Right renal pelvis (tissue), 4 donors: ENCODE measurements around the gene FLT3LG. TPM values are rescaled to one million over a fixed set of nuclear protein-coding genes. Genes with fewer than 3 reads are reported as not detected.

ENCODE experiments used
- DNase-seq, 4 donors: peaks; one replicate each; pipeline ENCODE4 v3.0.0-alpha.2; 2013; ENCODE audit warnings: low read depth in 4 of 4, low spot score in 3 of 4, missing footprints in 1 of 4
- polyA plus RNA-seq, 4 donors: library from polyadenylated mRNA; unstranded; fragments of 120-200 nt; gene quantifications; one replicate each; pipeline ENCODE4 v1.2.1, GENCODE V29; 2013; ENCODE audit not compliant: insufficient read length in 4 of 4

Gene FLT3LG
- polyA plus RNA-seq, 4 donors: 2.6 to 4.5 (median 3.6) TPM

DNA sequence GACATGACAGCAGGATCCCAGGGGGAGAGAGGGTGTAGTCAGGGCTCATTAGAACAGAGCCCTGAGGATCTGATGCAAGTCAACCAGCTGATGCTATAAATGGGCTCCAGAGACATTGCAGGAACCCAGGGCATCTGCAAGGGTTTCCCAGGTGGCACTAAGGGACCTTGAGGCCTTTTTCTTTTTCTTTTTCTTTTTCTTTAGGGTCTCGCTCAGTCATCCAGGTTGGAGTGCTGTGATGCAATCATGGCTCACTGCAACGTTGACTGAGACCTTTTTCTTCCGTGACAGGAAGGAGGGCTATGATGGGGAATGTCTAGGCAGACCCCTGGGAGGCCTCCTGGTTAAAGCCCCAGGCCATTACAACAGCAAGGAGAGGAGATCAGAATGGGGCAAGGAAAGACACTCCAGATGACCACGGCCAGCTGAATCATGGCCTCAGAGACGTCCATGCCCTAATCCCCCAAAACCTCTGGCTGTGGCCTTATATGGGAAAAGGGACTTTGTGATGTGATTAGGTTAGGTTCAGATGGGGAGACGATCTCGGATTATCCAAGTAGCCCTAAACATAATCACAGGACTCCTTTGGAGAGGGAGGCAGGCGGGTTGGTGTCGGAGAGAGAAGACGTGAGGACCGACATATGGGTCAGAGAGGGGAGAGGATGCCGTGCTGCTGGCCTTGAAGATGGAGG lies 33.9 kb downstream of the FLT3LG start:
- DNase-seq: no peak

GRCh38 chr19:49512970-49513745 lies 39.1 kb downstream of the FLT3LG start:
- peak in 1 of 4 donors; percentile 46 for DNase-seq

DNA sequence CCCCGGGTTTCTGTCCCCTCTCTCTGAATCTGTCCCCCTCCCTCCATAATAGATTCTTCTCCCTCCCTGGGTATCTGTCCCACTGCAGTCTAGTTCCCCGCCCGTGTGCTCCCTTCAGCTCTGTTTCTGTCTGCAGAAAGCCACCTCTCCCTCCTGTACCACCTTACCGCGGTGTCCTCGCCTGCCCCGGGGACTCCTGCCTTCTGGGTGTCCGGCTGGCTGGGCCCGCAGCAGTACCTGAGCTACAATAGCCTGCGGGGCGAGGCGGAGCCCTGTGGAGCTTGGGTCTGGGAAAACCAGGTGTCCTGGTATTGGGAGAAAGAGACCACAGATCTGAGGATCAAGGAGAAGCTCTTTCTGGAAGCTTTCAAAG lies 39.7 kb downstream of the FLT3LG start:
- no peak for DNase-seq

DNA sequence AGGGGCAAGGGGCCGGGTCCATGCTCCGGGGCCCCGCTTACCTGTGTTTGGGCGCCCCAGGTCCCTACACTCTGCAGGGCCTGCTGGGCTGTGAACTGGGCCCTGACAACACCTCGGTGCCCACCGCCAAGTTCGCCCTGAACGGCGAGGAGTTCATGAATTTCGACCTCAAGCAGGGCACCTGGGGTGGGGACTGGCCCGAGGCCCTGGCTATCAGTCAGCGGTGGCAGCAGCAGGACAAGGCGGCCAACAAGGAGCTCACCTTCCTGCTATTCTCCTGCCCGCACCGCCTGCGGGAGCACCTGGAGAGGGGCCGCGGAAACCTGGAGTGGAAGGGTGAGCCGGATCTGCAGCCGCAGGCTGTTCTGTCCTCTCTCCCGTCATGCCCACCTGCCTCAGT lies 40.1 kb downstream of the FLT3LG start:
- DNase-seq: no peak

DNA sequence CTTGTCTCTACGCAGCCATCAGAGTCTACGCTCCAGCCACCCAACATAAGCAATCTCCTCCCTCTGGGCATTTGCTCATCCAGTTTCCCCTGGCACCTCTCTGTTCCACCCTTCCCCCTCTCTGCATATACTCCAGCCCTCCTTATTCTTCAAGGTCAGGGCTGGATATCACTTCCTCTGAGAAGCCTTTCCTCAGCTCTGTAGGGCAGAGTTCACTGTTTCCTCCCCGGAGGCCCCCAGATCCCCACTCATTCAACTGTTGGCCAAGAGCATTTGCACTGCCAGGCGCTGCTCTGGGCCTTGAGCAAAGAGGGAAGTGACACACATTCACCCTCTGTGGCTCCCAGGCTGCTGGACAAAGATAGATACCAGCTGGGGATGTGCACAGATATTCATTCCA lies 41.8 kb downstream of the FLT3LG start:
- DNase-seq: no peak

GRCh38 chr19:49518033-49518432 lies 44.0 kb downstream of the FLT3LG start:
- DNase-seq: no peak

DNA sequence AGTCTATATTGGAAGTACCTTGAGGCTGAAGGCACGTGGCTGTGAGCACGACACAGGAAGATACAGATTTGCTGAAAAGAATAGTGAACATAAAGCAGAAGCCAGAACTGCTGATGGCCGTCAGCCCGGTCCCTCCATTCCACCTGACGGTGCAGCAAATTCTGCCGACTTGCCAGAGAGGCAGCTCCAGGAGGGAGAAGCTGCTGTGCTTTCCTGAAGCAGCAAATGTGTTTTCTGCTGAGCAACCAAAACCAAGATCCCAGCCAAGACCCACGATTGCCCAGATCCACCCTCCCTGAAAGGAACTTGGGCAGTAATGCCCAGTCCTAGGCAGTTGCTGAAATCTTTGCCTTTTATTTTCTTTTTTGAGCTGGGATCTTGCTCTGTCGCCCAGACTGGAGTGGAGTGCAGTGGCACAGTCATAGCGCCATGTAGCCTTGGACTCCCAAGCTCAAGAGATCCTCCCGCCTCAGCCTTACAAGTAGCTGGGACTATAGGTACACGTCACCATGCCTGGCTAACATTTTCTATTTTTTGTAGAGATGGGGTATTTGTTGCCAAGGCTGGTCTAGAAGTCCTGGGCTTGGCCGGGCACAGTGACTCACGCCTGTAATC lies 46.8 kb downstream of the FLT3LG start:
- no peak for DNase-seq

DNA sequence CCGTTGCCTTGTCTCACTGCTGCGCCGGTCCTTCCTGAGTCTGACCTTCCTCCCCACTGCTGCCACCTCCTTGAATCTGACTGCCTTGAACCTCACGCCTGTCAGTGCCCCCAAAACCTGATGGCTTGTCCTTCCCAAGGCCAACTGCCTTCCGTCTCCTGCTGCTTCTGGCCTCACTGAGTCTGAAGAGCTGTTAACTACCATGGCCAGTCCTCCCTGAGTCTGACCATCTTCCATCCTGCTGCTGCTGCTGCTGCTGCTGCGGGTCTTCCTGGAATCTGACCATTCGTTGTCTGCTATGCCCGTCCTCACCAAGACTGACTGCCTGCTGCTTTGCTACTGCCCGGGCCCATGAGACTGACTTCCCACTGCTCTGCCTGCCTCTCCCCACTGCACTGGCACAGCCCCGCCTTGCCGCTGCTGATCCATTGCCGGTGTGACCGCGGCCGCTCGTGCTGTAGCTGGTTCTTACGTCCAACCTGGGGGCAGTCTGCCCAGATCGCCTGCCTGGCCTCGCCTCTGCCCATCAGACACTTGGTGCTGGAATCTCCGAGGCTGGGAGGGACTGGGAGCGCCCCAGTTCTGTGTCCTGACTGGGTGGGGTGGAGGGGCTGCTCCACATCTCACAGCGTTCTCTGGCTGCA lies 50.9 kb downstream of the FLT3LG start:
- no peak for DNase-seq

- no peak for DNase-seq
These were observed 54.3 kb downstream of the FLT3LG start for GRCh38 chr19:49528211-49528771.

DNA sequence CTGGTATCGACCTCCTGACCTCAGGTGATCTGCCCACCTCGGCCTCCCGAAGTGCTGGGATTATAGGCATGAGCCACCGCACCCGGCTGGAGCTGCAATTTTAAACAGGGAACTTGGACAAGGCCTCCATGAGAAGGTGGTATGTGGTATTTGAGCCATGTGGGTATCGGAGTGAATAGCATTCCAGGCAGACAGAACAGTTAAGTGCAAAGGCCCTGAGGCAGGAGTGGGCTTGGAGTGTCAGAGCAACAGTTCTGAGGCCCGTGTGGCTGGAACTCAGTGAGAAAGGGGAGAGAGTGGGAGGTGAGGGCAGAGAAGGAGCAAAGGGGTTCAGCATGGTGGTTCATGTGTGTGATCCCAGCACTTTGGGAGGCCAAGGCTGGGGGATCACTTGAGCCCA lies 56.7 kb downstream of the FLT3LG start:
- no peak for DNase-seq

DNA sequence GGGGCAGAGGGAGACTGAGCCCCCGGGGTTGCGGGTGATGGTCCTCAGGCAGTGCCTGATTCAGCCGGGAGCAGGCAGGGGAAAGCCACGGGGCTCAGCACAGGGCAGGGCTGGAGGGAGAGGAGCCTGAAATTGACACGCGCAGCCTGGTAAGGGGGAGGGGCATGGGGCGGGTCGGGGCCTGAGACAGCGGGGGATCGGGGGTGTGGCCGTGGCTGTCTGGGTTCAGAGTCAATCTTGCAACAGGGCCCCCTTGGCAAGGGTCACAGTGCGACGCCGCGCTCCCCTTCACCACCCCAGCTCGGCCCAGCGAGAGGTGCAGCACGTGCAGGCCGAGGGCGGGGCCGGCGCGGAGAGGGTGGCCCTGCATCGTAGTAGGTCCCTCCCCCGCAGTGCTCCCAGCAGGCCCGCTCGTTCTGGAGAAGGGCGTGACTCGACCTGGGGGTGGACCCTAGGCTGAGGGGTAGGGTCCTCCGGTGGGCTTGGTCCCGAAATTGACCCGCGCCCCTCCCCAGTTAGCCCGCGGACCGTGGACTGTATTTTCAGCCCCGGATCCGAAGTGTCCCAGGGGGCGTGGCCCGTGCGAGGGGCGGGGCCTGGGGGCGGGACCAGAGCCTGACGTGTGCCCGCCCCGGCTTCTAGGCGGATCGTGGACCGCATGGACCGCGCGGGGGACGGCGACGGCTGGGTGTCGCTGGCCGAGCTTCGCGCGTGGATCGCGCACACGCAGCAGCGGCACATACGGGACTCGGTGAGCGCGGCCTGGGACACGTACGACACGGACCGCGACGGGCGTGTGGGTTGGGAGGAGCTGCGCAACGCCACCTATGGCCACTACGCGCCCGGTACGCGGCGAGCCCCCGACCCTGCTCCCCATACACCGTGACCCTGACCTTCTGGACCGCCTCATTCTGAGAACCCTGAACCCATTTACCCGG lies 59.8 kb downstream of the FLT3LG start:
- peak in 2 of 4 donors; percentile 51 to 72 for DNase-seq

- DNase-seq: no peak
These were observed 60.8 kb downstream of the FLT3LG start for GRCh38 chr19:49534632-49535385.

Other genes with a start within 250 kb of the FLT3LG start
- gene SLC6A16, start 149.0 kb upstream of the FLT3LG start, polyA plus RNA-seq: 1 to 10 TPM; 2.5 to 3.3 (median 2.8) TPM
- gene CD37, start 138.8 kb upstream of the FLT3LG start, polyA plus RNA-seq: 10 to 100 TPM; 28.9 to 42.9 (median 36.0) TPM
- gene TEAD2, start 111.8 kb upstream of the FLT3LG start, polyA plus RNA-seq: 100 to 1,000 TPM in 2 of 4 donors, 10 to 100 TPM in 2; 95.9 to 107 (median 102) TPM
- gene DKKL1, start 110.3 kb upstream of the FLT3LG start, polyA plus RNA-seq: 1 to 10 TPM; 3.3 to 6.9 (median 5.4) TPM
- gene KASH5, start 86.0 kb upstream of the FLT3LG start, polyA plus RNA-seq: under 1 TPM in 3 of 4 donors, not detected in 1; 0.21 to 0.48 (median 0.29) TPM
- gene PTH2, start 50.8 kb upstream of the FLT3LG start, polyA plus RNA-seq: not detected
- gene GFY, start 48.8 kb upstream of the FLT3LG start, polyA plus RNA-seq: under 1 TPM in 1 of 4 donors, not detected in 3; 0.04 TPM
- under 1 TPM; 0.25 to 0.49 (median 0.40) TPM for gene SLC17A7, start 32.7 kb upstream of the FLT3LG start, polyA plus RNA-seq
- 10 to 100 TPM; 79.0 to 96.1 (median 82.8) TPM for gene PIH1D1, start 22.4 kb upstream of the FLT3LG start, polyA plus RNA-seq
- gene ALDH16A1, start 21.0 kb upstream of the FLT3LG start, polyA plus RNA-seq: 10 to 100 TPM; 16.6 to 27.5 (median 18.3) TPM
- 1,000 to 10,000 TPM; 2,364 to 2,825 (median 2,611) TPM for gene RPL13A, start 13.4 kb downstream of the FLT3LG start, polyA plus RNA-seq
- gene RPS11, start 22.2 kb downstream of the FLT3LG start, polyA plus RNA-seq: 1,000 to 10,000 TPM; 2,560 to 2,862 (median 2,794) TPM
- gene FCGRT, start 38.4 kb downstream of the FLT3LG start, polyA plus RNA-seq: 100 to 1,000 TPM; 242 to 339 (median 259) TPM
- gene RCN3, start 53.8 kb downstream of the FLT3LG start, polyA plus RNA-seq: 10 to 100 TPM; 14.5 to 23.3 (median 17.4) TPM
- 10 to 100 TPM; 53.6 to 73.7 (median 60.5) TPM for gene NOSIP, start 106.3 kb downstream of the FLT3LG start, polyA plus RNA-seq
- gene PRRG2, start 107.1 kb downstream of the FLT3LG start, polyA plus RNA-seq: 1 to 10 TPM; 7.3 to 9.3 (median 8.3) TPM
- 10 to 100 TPM; 17.9 to 27.1 (median 20.2) TPM for gene PRR12, start 117.0 kb downstream of the FLT3LG start, polyA plus RNA-seq
- gene RRAS, start 165.9 kb downstream of the FLT3LG start, polyA plus RNA-seq: 10 to 100 TPM; 23.7 to 32.2 (median 25.8) TPM
- gene SCAF1, start 168.0 kb downstream of the FLT3LG start, polyA plus RNA-seq: 10 to 100 TPM; 31.4 to 47.6 (median 34.7) TPM
- gene IRF3, start 191.6 kb downstream of the FLT3LG start, polyA plus RNA-seq: 10 to 100 TPM; 41.2 to 56.3 (median 47.9) TPM
- 10 to 100 TPM; 20.5 to 32.6 (median 23.9) TPM for gene BCL2L12, start 191.7 kb downstream of the FLT3LG start, polyA plus RNA-seq
- gene PRMT1, start 203.1 kb downstream of the FLT3LG start, polyA plus RNA-seq: 100 to 1,000 TPM; 196 to 239 (median 211) TPM
- 1 to 10 TPM in 3 of 4 donors, under 1 TPM in 1; 0.61 to 1.6 (median 1.3) TPM for gene ADM5, start 215.4 kb downstream of the FLT3LG start, polyA plus RNA-seq
- gene CPT1C, start 216.9 kb downstream of the FLT3LG start, polyA plus RNA-seq: 10 to 100 TPM; 10.3 to 13.3 (median 12.2) TPM